GM18868 (cell line): Measurements from ENCODE around the gene CTIF.
A peak's percentile ranks its signal among the peaks of the same experiment; 100 is the strongest.

Experiments used
- ATAC-seq: cut with Tn5 transposase; IDR thresholded peaks from one replicate; pipeline ENCODE4 v1.9.1; 2021; ENCODE audit warnings: mild to moderate bottlenecking, moderate library complexity; ENCODE audit not compliant: unreplicated experiment

CTIF gene

GRCh38 chr18:48742304-48742703 lies 203.5 kb downstream of the CTIF start:
- ATAC-seq: no peak

GRCh38 chr18:48742706-48743475 lies 204.1 kb downstream of the CTIF start:
- ATAC-seq: no peak

GRCh38 chr18:48743886-48744285 lies 205.1 kb downstream of the CTIF start:
- ATAC-seq: no peak

GRCh38 chr18:48745293-48745692 lies 206.5 kb downstream of the CTIF start:
- no peak for ATAC-seq

- ATAC-seq: no peak
These were observed 210.9 kb downstream of the CTIF start for GRCh38 chr18:48749768-48750167.

- no peak for ATAC-seq
These were observed 211.8 kb downstream of the CTIF start for GRCh38 chr18:48750485-48751175.

- no peak for ATAC-seq
These were observed 213.1 kb downstream of the CTIF start for GRCh38 chr18:48751727-48752468.

- ATAC-seq: no peak
These were observed 213.6 kb downstream of the CTIF start for GRCh38 chr18:48752478-48752877.

GRCh38 chr18:48752928-48753327 lies 214.1 kb downstream of the CTIF start:
- no peak for ATAC-seq

GRCh38 chr18:48753691-48754090 lies 214.9 kb downstream of the CTIF start:
- ATAC-seq: no peak

- ATAC-seq: no peak
These were observed 215.7 kb downstream of the CTIF start for GRCh38 chr18:48754559-48754958.

- peak; percentile 75 for ATAC-seq
These were observed 216.2 kb downstream of the CTIF start for GRCh38 chr18:48754993-48755473.

- no peak for ATAC-seq
These were observed 217.8 kb downstream of the CTIF start for GRCh38 chr18:48756511-48757226.

GRCh38 chr18:48757367-48757766 lies 218.5 kb downstream of the CTIF start:
- ATAC-seq: no peak

- ATAC-seq: no peak
These were observed 219.1 kb downstream of the CTIF start for GRCh38 chr18:48757906-48758305.

- ATAC-seq: no peak
These were observed 222.8 kb downstream of the CTIF start for GRCh38 chr18:48761582-48761981.

- no peak for ATAC-seq
These were observed 223.2 kb downstream of the CTIF start for GRCh38 chr18:48762022-48762421.

GRCh38 chr18:48762836-48763718 lies 224.2 kb downstream of the CTIF start:
- no peak for ATAC-seq

GRCh38 chr18:48763719-48764100 lies 224.9 kb downstream of the CTIF start:
- no peak for ATAC-seq

- no peak for ATAC-seq
These were observed 226.2 kb downstream of the CTIF start for GRCh38 chr18:48765053-48765452.
